SK-N-SH (cell line): ENCODE data around the gene CKAP2L. TPM values are rescaled to one million over a fixed set of nuclear protein-coding genes. Genes with fewer than 3 reads are reported as not detected.

ENCODE experiments used
- CTCF ChIA-PET: fragments of 300-600, 350-600 bp; formaldehyde crosslinking; extraction: SDS; loops from one replicate; lab custom pipeline; 2021; lab: Yijun Ruan, JAX
- POLR2A ChIA-PET: fragments of 350-600 bp; sonication (Branson Sonifier 250); formaldehyde crosslinking; extraction: SDS; loops from one replicate; lab custom pipeline; 2020; ENCODE audit warnings: antibody characterized with exemption, inconsistent platforms; lab: Yijun Ruan, JAX
- DNase-seq: peaks from one replicate; pipeline ENCODE4 v3.0.0; 2012
- H2AFZ ChIP-seq: fragments of 200-600 bp; sonication (generic); 2 replicates; pipeline ENCODE4 v1.8.1; 2016; ENCODE audit warnings: antibody characterized with exemption, mild to moderate bottlenecking, low read depth
- H3F3A ChIP-seq: fragments of 200-600 bp; sonication (generic); replicated peaks from 2 replicates; pipeline ENCODE3; 2016; ENCODE audit warnings: antibody characterized with exemption, mild to moderate bottlenecking; ENCODE audit not compliant: insufficient read depth
- H3K27ac ChIP-seq, 2 experiments: fragments of 200-500 bp in 1 of 2; fragments of 200-600 bp in 1 of 2; sonication (Bioruptor generic) in 1 of 2; sonication (generic), shearing (Covaris generic) in 1 of 2; 2 replicates each; pipeline versions ENCODE4 v1.5.1 to v1.6.1; 2014 to 2016; ENCODE audit warnings: low read depth in 2 of 2, inconsistent platforms in 1 of 2, low read length in 1 of 2, mild to moderate bottlenecking in 1 of 2, mixed read lengths in 1 of 2
- H3K27me3 ChIP-seq: fragments of 200-600 bp; sonication (generic), shearing (Covaris generic); 2 replicates; pipeline ENCODE4 v1.6.1; 2016; ENCODE audit warnings: mixed run types; ENCODE audit not compliant: insufficient read depth
- H3K36me3 ChIP-seq, 2 experiments: fragments of 200-500 bp in 1 of 2; fragments of 200-600 bp in 1 of 2; sonication (Bioruptor generic) in 1 of 2; sonication (generic) in 1 of 2; replicated peaks in 1 of 2; 2 replicates each; pipeline versions ENCODE3 to v1.5.1; 2014 to 2016; ENCODE audit warnings: low read length in 1 of 2, mild to moderate bottlenecking in 1 of 2; ENCODE audit not compliant: insufficient read depth in 2 of 2, control insufficient read depth in 1 of 2
- H3K4me1 ChIP-seq, 2 experiments: fragments of 200-500 bp in 1 of 2; fragments of 200-600 bp in 1 of 2; sonication (Bioruptor generic) in 1 of 2; sonication (generic), shearing (Covaris generic) in 1 of 2; 2 replicates each; pipeline versions ENCODE4 v1.5.1 to v1.6.1; 2014 to 2016; ENCODE audit warnings: low read depth in 1 of 2, low read length in 1 of 2, mixed run types in 1 of 2; ENCODE audit not compliant: insufficient read depth in 2 of 2, control insufficient read depth in 1 of 2
- H3K4me2 ChIP-seq: fragments of 200-600 bp; sonication (generic), shearing (Covaris generic); 2 replicates; pipeline ENCODE4 v1.6.1; 2017; ENCODE audit warnings: mixed run types
- H3K4me3 ChIP-seq, 2 experiments: fragments of 200-500 bp in 1 of 2; fragments of 200-600 bp in 1 of 2; sonication (Bioruptor generic) in 1 of 2; sonication (generic), shearing (Covaris generic) in 1 of 2; 2 replicates each; pipeline versions ENCODE4 v1.5.1 to v1.8.1; 2014 to 2016; ENCODE audit warnings: low read depth in 2 of 2, inconsistent platforms in 1 of 2, low read length in 1 of 2, mild to moderate bottlenecking in 1 of 2, mixed read lengths in 1 of 2, moderate library complexity in 1 of 2
- H3K79me2 ChIP-seq: fragments of 200-600 bp; sonication (generic); 2 replicates; pipeline ENCODE4 v1.8.1; 2017; ENCODE audit warnings: mild to moderate bottlenecking; ENCODE audit not compliant: insufficient read depth
- H3K9ac ChIP-seq: fragments of 200-600 bp; sonication (generic); 2 replicates; pipeline ENCODE4 v1.6.1; 2017; ENCODE audit warnings: mixed run types
- H3K9me2 ChIP-seq: fragments of 200-600 bp; sonication (generic); 2 replicates; pipeline ENCODE4 v1.6.1; 2017; ENCODE audit warnings: mixed run types
- H3K9me3 ChIP-seq: fragments of 200-600 bp; sonication (generic); 2 replicates; pipeline ENCODE4 v1.6.1; 2017; ENCODE audit warnings: mixed run types, mild to moderate bottlenecking, moderate library complexity
- H4K20me1 ChIP-seq: fragments of 200-600 bp; sonication (generic); 2 replicates; pipeline ENCODE4 v1.6.1; 2017; ENCODE audit warnings: mild to moderate bottlenecking, mixed run types; ENCODE audit not compliant: insufficient read depth
- CHD2 ChIP-seq: fragments of 150-350 bp; IDR thresholded peaks from 2 replicates; pipeline ENCODE4 v1.6.1; 2018; ENCODE audit warnings: low read length; ENCODE audit not compliant: partially characterized antibody
- ELF1 ChIP-seq: IDR thresholded peaks from 2 replicates; pipeline ENCODE4 v1.4.0; 2012
- EZH2phosphoT487 ChIP-seq: fragments of 200-600 bp; sonication (generic); IDR thresholded peaks from 2 replicates; pipeline ENCODE4 v1.6.1; 2017; ENCODE audit warnings: low read depth, mixed run types, mild to moderate bottlenecking, antibody characterized with exemption, moderate library complexity, borderline replicate concordance
- FOXJ3 ChIP-seq: sonication (generic); formaldehyde crosslinking; IDR thresholded peaks from 2 replicates; pipeline ENCODE4 v1.5.1; 2020; ENCODE audit warnings: mild to moderate bottlenecking, missing genetic modification reagents
- FOXM1 ChIP-seq: IDR thresholded peaks from 2 replicates; pipeline ENCODE4 v1.4.0; 2012; ENCODE audit warnings: low read depth, mild to moderate bottlenecking
- GABPA ChIP-seq: IDR thresholded peaks from 2 replicates; pipeline ENCODE4 v1.4.0; 2012; ENCODE audit warnings: low read depth, mild to moderate bottlenecking
- MAX ChIP-seq: IDR thresholded peaks from 2 replicates; pipeline ENCODE4 v1.4.0; 2012; ENCODE audit warnings: low read depth
- NFIC ChIP-seq: IDR thresholded peaks from 2 replicates; pipeline ENCODE4 v1.4.0; 2012; ENCODE audit warnings: borderline replicate concordance
- NRF1 ChIP-seq: IDR thresholded peaks from 2 replicates; pipeline ENCODE4 v1.6.1; 2012; ENCODE audit warnings: low read depth, mild to moderate bottlenecking, low read length
- RXRA ChIP-seq: IDR thresholded peaks from 2 replicates; pipeline ENCODE4 v1.4.0; 2012; ENCODE audit warnings: low read depth, mild to moderate bottlenecking, borderline replicate concordance
- TAF1 ChIP-seq: IDR thresholded peaks from 2 replicates; pipeline ENCODE4 v1.6.1; 2012; ENCODE audit warnings: low read depth, mild to moderate bottlenecking, low read length, moderate library complexity, borderline replicate concordance
- TCF12 ChIP-seq: IDR thresholded peaks from 2 replicates; pipeline ENCODE4 v1.4.0; 2012
- USF1 ChIP-seq: IDR thresholded peaks from 2 replicates; pipeline ENCODE4 v1.4.0; 2012; ENCODE audit warnings: low read depth, borderline replicate concordance
- YY1 ChIP-seq: IDR thresholded peaks from 2 replicates; pipeline ENCODE4 v1.4.0; 2012; ENCODE audit warnings: low read depth, mild to moderate bottlenecking
- WGBS: methylation state at CpG from one replicate; pipeline ENCODE4 v1.1.6; 2017; ENCODE audit warnings: low lambda C conversion rate; 5-methylcytosine and 5-hydroxymethylcytosine counted together
- polyA plus RNA-seq, 3 experiments: library from polyadenylated mRNA; depleted of rRNA; stranded (reverse); fragments of >200 nt; gene quantifications; 2 replicates each; pipeline ENCODE4 v1.2.3, GENCODE V29; 2012
- TF ChIP-seq, protein P1 (sequence below): IDR thresholded peaks from 2 replicates; pipeline ENCODE4; 2012
- TF ChIP-seq, protein P2 (sequence below): IDR thresholded peaks from 2 replicates; pipeline ENCODE4 v1.4.0; 2012; ENCODE audit warnings: low read depth, borderline replicate concordance

The CKAP2L gene
- polyA plus RNA-seq, 1 of the 3 experiments (the other 2 are of a cell fraction) = 2.9 TPM

- CTCF ChIA-PET = interaction anchor here (2.5 kb wide), 1 partner anchor 12 kb away, joined by 11 read pairs; no protein-coding TSS in a partner anchor
- Histone ChIP-seq H3K27me3 (no peaks in the 10 kb centered on the region), H3K79me2 (no peaks in the 10 kb centered on the region), H3K4me2 (no peak overlapping the region), H3F3A (no peaks in the 10 kb centered on the region), H3K9me3 (no peaks in the 10 kb centered on the region), H3K36me3 (no peaks in the 10 kb centered on the region), H2AFZ (no peak overlapping the region), H3K9me2 (no peaks in the 10 kb centered on the region), H3K4me3 (no peak overlapping the region), H4K20me1 (no peaks in the 10 kb centered on the region), H3K27ac (no peak overlapping the region), H3K9ac (no peak overlapping the region), H3K4me1 (no peaks in the 10 kb centered on the region)
- TF ChIP-seq, protein P1, sequence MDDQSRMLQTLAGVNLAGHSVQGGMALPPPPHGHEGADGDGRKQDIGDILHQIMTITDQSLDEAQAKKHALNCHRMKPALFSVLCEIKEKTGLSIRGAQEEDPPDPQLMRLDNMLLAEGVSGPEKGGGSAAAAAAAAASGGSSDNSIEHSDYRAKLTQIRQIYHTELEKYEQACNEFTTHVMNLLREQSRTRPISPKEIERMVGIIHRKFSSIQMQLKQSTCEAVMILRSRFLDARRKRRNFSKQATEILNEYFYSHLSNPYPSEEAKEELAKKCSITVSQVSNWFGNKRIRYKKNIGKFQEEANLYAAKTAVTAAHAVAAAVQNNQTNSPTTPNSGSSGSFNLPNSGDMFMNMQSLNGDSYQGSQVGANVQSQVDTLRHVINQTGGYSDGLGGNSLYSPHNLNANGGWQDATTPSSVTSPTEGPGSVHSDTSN = no peak
- no peak for TF ChIP-seq USF1
- no peak for TF ChIP-seq GABPA
- no peak for TF ChIP-seq NRF1
- TF ChIP-seq FOXJ3 (CRISPR knock-in tag) = no peak
- no peak for TF ChIP-seq NFIC
- TF ChIP-seq, protein P2, sequence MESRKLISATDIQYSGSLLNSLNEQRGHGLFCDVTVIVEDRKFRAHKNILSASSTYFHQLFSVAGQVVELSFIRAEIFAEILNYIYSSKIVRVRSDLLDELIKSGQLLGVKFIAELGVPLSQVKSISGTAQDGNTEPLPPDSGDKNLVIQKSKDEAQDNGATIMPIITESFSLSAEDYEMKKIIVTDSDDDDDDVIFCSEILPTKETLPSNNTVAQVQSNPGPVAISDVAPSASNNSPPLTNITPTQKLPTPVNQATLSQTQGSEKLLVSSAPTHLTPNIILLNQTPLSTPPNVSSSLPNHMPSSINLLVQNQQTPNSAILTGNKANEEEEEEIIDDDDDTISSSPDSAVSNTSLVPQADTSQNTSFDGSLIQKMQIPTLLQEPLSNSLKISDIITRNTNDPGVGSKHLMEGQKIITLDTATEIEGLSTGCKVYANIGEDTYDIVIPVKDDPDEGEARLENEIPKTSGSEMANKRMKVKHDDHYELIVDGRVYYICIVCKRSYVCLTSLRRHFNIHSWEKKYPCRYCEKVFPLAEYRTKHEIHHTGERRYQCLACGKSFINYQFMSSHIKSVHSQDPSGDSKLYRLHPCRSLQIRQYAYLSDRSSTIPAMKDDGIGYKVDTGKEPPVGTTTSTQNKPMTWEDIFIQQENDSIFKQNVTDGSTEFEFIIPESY = no peak
- TF ChIP-seq RXRA = no peak
- no peak for TF ChIP-seq FOXM1
- no peak for TF ChIP-seq CHD2
- TF ChIP-seq YY1 = no peak
- POLR2A ChIA-PET = no interaction called here
- 82% methylated on average over 16 of the region's 17 CpGs for WGBS
- DNase-seq = no peak
These were observed 51.4 kb downstream of the CKAP2L start for GRCh38 chr2:112712903-112713584.

DNA sequence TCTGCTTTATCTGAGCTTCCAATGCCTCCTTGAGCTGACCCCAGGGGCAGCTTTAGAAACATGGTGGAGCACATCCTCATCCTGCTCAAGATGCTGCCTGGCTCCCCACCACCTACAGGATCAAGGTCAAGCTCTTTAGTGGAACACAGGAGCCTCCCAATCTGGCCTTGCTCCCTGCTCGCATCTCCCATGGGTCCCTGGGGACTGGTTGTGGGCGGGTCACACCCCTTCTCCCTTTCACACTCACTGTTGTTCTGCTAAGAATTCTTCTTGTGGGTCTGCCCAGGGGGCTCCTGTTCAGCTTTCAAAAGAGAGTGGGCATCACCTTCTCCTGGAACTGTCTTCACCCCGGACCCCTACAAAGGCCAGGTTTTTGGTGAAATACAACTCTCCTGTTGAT lies 51.9 kb downstream of the CKAP2L start:
- WGBS = 69% methylated on average over 2 of the region's 3 CpGs
- H3F3A ChIP-seq = no peaks in the 10 kb centered on the region
- no peak overlapping the region for H3K9ac ChIP-seq
- H3K4me2 ChIP-seq = no peak overlapping the region
- ChIA-PET CTCF (interaction anchor here (1.3 to 2.5 kb wide), 3 partner anchors 13 to 36 kb away, joined by 3 to 11 read pairs (median 3); no protein-coding TSS in a partner anchor), POLR2A (no interaction called here)
- H4K20me1 ChIP-seq = no peaks in the 10 kb centered on the region
- no peak overlapping the region for H3K27ac ChIP-seq
- H3K27me3 ChIP-seq = no peaks in the 10 kb centered on the region
- no peaks in the 10 kb centered on the region for H3K4me1 ChIP-seq
- no peaks in the 10 kb centered on the region for H3K79me2 ChIP-seq
- H3K9me2 ChIP-seq = no peaks in the 10 kb centered on the region
- no peak overlapping the region for H3K4me3 ChIP-seq
- no peaks in the 10 kb centered on the region for H3K9me3 ChIP-seq
- TF ChIP-seq ELF1 = no peak
- no peak for TF ChIP-seq NFIC
- TF ChIP-seq, protein P1 = no peak
- TF ChIP-seq EZH2phosphoT487 = no peak
- TF ChIP-seq TCF12 = no peak
- no peak for TF ChIP-seq TAF1
- TF ChIP-seq MAX = no peak
- no peak overlapping the region for H2AFZ ChIP-seq
- no peaks in the 10 kb centered on the region for H3K36me3 ChIP-seq
- no peak for DNase-seq
